ENCODE data around the gene FBN2.

- TF ChIP-seq SNAI2 (CRISPR knock-in tag; IDR thresholded peaks at IDR 0.05) (no peak), ZNF565 (CRISPR knock-in tag; conservative IDR thresholded peaks at IDR 0.05; ENCODE audit: low read depth) (no peak), GLIS3 (CRISPR knock-in tag; IDR thresholded peaks at IDR 0.05) (no peak), TSHZ2 (CRISPR knock-in tag; IDR thresholded peaks at IDR 0.05) (no peak), POU6F1 (CRISPR knock-in tag; IDR thresholded peaks at IDR 0.05; ENCODE audit: borderline replicate concordance, low read depth) (no peak), TCF4 (CRISPR knock-in tag; IDR thresholded peaks at IDR 0.05; ENCODE audit: borderline replicate concordance) (no peak)
Measured at GRCh38 chr5:128212191-128212806, 325.7 kb downstream of the FBN2 start.

Measured in SK-N-SH treated with all-trans-retinoic acid at 6 μM for 48 hours (cell line).